Kidney epithelial cell (primary cell): ENCODE data around the gene VAMP5. TPM values are rescaled to one million over a fixed set of nuclear protein-coding genes. Genes with fewer than 3 reads are reported as not detected.

Experiments
- DNase-seq: peaks from one replicate; pipeline ENCODE4 v3.0.0-alpha.2; 2010; ENCODE audit warnings: low read depth
- H3K27me3 ChIP-seq: 2 replicates; pipeline ENCODE4 v1.6.0; 2011; ENCODE audit warnings: low read length; ENCODE audit not compliant: control insufficient read depth, insufficient read depth
- H3K36me3 ChIP-seq: 2 replicates; pipeline ENCODE4 v1.5.1; 2011; ENCODE audit warnings: low read length; ENCODE audit not compliant: control insufficient read depth, insufficient read depth
- H3K4me3 ChIP-seq: 2 replicates; pipeline ENCODE4 v1.5.1; 2011; ENCODE audit warnings: low read depth, mild to moderate bottlenecking, control low read depth, low read length
- total RNA-seq: library from RNA; depleted of rRNA; stranded (reverse); fragments of >200 nt; gene quantifications from 2 replicates; pipeline ENCODE4 v1.2.3, GENCODE V29; 2015
- TF ChIP-seq, protein P1 (sequence below): IDR thresholded peaks from 2 replicates; pipeline ENCODE4 v1.5.1; 2011; ENCODE audit warnings: mild to moderate bottlenecking, moderate library complexity, low read length, control low read depth, inconsistent platforms; ENCODE audit not compliant: insufficient read depth, poor library complexity, severe bottlenecking

Gene VAMP5
- total RNA-seq, 1 donor from 2014 or later, result 16.5 TPM

DNA sequence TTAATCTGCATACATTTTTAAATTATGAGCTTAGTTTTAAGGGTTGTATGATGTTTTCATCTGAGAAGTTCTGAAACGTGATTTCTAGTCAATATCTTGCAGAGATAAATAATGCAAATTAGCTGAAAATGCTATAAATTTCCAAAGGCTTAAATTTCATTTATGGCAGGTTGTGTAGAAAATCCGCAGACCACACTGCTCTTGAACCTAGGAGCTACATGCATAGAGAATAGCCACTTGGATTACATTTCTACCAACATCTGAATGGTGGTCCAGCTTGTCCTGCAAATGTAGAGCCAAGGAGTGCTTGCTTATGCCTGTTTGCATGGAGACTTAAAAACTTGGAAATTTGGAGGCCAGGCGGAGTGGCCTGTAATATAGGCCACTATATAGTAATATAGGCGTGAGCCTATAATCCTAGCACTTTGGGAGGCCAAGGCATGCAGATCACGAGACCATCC lies 38.4 kb upstream of the VAMP5 start:
- no peak overlapping the region for H3K4me3 ChIP-seq
- H3K36me3 ChIP-seq, result peaks cover 7% of the 10 kb centered on the region
- no peaks in the 10 kb centered on the region for H3K27me3 ChIP-seq
- DNase-seq, result no peak
- TF ChIP-seq, protein P1, sequence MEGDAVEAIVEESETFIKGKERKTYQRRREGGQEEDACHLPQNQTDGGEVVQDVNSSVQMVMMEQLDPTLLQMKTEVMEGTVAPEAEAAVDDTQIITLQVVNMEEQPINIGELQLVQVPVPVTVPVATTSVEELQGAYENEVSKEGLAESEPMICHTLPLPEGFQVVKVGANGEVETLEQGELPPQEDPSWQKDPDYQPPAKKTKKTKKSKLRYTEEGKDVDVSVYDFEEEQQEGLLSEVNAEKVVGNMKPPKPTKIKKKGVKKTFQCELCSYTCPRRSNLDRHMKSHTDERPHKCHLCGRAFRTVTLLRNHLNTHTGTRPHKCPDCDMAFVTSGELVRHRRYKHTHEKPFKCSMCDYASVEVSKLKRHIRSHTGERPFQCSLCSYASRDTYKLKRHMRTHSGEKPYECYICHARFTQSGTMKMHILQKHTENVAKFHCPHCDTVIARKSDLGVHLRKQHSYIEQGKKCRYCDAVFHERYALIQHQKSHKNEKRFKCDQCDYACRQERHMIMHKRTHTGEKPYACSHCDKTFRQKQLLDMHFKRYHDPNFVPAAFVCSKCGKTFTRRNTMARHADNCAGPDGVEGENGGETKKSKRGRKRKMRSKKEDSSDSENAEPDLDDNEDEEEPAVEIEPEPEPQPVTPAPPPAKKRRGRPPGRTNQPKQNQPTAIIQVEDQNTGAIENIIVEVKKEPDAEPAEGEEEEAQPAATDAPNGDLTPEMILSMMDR, result no peak

DNA sequence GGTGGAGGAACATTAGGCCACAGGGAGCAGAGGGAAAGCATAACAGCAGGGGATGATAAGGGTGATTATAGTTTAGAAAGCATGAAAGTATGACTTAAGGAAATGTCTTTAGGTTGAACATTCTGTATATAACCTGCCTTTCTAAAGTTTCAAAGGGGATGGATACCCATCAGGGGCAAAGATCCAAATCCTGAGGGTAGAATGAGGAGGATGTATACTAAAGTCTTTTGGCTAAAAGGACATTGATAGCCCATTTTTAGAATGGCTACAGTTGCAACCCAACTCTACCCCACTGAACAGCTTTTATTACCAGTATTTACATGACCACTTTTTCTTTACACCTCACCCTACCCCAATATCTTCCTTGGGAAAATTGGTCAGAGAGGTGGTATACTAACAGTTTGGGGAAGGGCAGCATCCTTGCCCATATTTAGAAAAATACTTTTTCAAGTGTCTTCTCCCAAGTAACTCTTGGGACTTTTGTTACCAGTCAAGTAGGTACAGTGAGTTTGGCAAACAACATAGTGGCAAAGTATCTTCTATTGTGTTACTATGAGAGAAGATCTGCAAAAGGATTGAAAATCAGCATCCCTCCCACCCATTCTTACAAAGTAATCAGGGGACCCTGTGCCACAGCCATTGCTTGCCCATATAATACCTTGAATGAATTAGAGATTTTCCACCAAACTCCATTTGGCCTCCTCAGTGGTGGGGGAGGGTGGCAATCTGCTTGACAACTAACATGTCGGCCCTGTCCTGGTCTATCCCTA lies 37.0 kb upstream of the VAMP5 start:
- Histone ChIP-seq H3K36me3 (peaks cover 5% of the 10 kb centered on the region), H3K4me3 (no peak overlapping the region), H3K27me3 (no peaks in the 10 kb centered on the region)
- TF ChIP-seq, protein P1, result no peak
- no peak for DNase-seq

DNA sequence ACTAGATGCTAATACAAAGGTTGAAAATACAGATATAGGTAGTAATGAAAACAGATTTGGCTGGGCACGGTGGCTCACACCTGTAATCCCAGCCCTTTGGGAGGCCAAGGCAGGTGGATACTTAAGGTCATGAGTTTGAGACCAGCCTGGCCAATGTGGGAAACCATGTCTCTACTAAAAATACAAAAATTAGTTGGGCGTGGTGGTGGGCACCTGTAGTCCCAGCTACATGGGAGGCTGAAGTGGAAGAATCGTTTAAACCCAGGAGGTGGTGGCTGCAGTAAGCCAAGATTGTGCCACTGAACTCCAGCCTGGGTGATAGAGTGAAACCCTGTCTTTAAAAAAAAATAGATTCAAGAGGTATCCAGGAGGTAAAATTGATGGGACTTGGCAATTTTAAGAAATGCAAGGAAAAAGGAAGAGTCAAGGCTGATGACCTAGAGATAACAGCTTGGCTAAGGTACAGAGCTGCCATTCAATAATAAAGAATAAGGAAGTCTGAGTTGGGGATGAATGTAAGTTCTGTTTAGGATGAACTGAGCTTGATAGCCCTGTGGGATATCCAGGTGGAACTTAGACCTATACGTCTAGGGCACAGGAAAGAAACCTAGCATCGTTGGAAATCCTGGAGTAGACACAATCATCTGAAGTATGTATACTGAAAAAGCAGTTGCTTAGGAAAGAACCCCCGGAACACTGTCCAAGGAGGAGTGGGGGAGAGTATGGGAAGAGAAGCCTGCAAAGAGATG lies 36.2 kb upstream of the VAMP5 start:
- DNase-seq, result no peak
- Histone ChIP-seq H3K27me3 (no peaks in the 10 kb centered on the region), H3K4me3 (no peak overlapping the region), H3K36me3 (peaks cover 5% of the 10 kb centered on the region)
- TF ChIP-seq, protein P1, result no peak

GRCh38 chr2:85548608-85548900 lies 35.7 kb upstream of the VAMP5 start:
- TF ChIP-seq, protein P1, result no peak
- DNase-seq, result no peak
- peaks cover 5% of the 10 kb centered on the region for H3K36me3 ChIP-seq
- H3K4me3 ChIP-seq, result no peak overlapping the region
- H3K27me3 ChIP-seq, result no peaks in the 10 kb centered on the region

- DNase-seq, result no peak
- Histone ChIP-seq H3K4me3 (no peak overlapping the region), H3K36me3 (peaks cover 6% of the 10 kb centered on the region), H3K27me3 (no peaks in the 10 kb centered on the region)
- TF ChIP-seq, protein P1, result no peak
Measured at GRCh38 chr2:85549095-85549494, 35.1 kb upstream of the VAMP5 start.
